RCC 7860 (cell line): ENCODE results near the gene TAF3.
"Not testable (repeated sequence)": the region's sequence is repeated elsewhere in the genome, so short reads cannot be mapped to it uniquely, and the experiment has no call there.

Experiments
- DNase-seq: peaks from one replicate; pipeline ENCODE4 v3.0.0-alpha.2; 2015; ENCODE audit warnings: low spot score
- FAIRE-seq: peaks from 2 replicates; lab custom pipeline; 2012; peaks lifted over from hg19 to GRCh38; lab: Jason Lieb, UNC

TAF3 gene

DNA sequence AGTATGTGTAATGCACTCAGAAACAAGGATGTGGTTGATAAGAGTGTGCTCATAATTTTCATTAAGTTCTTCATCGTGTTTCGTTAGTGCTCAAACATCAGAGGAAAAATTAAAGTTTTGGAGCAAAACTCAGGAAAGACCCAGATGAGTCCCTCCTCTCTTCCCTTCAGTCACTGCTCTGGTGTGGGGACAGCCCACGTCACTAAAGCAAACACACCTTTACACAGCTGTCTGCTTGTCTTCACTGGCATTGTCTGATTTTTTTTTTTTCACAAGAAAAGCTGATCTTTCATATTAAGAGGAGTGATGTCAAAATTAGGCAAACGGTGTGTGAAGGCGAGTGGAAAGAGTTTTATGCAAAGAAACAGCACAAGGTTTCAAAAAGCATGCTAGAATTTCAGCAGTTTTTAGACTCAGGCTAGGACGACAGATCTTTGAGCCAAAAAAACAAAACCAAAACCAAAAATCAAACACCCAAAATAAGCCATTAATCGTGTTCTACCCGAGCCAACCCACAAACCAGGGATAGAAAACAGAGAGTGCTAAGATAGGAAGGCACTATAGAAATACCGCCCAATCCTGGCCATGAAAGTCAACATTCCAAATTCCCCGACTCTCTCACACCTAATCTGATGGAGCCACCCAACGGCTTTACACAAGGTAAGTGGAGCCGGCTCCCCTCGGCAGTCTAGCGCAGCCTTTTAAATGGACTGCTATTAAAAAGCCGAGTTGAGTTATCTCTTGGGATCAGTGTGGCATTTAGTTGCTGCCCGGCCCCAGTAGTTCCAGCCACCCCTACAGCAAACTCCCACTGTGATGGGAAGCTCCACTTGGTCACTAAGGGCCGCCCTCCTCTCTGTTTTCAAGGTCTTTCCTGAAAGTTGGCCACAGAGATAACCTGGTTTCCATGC, 208.3 kb downstream of the TAF3 start:
- FAIRE-seq: no peak
- no peak for DNase-seq

DNA sequence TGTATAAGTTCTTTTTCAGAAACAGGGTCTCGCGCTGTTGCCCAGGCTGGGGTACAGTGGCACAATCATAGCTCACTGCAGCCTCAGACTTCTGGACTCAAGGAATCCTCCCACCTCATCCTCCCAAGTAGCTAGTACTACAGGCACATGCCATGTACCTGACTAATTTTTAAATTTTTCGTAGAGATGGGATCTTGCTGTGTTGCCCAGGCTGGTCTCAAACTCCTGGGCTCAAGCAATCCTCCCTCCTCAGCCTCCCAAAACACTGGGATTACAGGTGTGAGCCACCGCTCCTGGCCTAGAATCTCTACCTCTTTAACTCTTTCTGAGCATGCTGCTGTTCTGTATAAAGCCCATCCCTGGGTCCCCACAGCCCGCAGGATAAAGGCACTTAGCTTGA, 212.9 kb downstream of the TAF3 start:
- FAIRE-seq, DNase-seq: not testable (repeated sequence)

DNA sequence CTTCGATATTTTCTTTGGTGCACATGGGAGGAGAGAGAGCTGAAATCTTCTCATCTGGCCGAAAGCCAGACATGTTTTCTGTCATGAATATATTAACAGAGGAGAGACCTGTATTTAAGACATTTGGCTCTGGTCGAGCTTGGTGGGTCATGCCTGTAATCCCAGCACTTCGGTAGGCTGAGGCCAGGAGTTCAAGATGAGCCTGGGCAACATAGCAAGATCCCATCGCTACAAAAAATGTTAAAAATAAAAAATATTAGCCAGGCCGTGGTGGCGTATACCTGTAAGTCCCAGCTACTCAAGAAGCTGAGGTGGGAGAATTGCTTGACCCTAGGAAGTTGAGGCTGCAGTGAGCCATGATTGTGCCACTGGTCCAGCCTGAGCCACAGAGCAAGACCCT, 214.3 kb downstream of the TAF3 start:
- no peak for DNase-seq
- no peak for FAIRE-seq

DNA sequence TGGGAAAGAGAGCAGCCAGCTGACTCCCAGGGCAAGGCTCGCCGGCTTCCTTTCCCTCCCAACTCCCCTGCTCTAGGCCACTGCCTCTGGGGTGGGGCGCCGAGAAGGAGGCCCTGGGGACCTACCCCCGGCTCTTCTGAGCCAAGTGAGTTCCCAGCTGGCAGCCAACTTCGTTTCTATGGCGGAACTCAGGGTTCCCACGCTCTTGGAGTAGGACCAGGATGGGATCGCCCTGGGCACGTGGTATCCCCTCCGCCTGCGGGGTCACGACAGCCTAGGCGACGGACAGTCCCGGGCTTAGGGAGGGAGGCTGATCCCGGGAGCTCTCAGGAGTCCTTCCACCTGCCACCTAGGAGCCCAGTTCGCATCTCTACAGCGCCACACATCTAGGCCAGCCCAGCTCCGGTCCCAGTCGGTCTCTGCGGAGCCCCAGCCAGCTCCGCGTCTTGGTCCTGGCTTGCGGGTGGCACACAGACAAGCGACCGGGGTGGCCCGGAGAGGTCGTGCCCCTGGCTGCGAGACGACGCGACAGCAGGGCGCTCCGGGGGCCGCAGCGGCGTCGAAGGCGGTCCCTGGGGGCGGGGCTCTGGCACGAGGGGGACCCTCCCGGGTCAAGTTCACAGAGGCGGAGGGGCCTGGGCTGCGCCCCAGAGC, 215.6 kb downstream of the TAF3 start:
- DNase-seq (no peak), FAIRE-seq (no peak)

DNA sequence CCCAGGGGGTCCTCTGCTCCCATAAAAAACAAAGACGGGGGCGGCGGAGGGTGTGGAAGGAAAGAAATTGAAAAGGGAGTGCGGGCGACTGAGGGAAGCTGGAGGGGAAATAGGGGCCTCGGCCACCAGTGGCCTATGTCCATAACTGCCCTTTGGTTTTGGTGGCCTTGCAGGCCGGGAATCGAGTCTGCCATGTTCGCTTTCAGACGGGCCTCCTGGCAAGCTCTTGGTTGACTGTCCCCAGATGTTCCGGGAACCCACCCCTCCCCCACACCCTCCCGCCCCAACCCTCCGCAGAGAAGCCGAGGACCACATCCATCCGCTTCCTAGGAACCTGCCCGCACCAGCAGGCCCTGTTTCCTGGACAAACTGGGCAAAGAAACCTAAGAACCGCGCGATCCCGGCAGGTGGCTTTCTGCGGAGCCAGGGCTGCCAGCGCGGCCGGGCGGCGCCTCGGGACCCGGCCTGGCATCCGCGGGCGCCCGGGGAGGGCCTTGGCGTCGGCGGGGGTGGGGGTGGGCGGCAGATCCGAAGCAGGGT, 216.2 kb downstream of the TAF3 start:
- FAIRE-seq: no peak
- no peak for DNase-seq

DNA sequence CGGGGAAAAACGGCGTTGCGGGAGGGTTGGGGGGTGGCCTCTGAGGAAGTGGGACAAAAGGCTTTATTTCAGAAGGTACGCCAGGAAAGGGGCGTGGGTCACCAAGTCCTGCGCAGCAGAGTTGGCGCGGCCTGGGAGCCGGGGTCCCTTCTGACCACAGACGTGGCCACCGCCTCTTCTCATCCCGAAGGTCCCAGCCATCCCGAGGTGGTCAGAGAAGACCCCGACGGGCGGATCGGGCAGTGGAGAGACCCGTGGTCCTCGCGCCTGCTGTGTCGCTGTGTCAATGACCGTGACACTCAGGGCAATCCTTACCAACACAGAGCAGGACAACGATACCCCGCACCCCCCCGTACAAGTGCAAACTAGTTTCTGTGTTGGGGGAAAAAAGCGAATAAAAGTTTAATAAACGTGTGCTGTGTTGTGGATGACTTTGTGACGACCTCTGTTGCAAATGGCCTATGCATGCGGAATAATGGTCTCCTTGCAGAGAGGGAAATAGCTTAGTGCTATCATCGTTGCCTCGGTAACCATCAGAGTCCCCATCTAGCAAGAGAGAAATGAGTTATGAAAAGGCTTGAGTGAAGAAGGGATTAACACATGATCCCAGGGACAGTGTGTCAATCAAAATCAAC, 216.8 kb downstream of the TAF3 start:
- DNase-seq (no peak), FAIRE-seq (no peak)

DNA sequence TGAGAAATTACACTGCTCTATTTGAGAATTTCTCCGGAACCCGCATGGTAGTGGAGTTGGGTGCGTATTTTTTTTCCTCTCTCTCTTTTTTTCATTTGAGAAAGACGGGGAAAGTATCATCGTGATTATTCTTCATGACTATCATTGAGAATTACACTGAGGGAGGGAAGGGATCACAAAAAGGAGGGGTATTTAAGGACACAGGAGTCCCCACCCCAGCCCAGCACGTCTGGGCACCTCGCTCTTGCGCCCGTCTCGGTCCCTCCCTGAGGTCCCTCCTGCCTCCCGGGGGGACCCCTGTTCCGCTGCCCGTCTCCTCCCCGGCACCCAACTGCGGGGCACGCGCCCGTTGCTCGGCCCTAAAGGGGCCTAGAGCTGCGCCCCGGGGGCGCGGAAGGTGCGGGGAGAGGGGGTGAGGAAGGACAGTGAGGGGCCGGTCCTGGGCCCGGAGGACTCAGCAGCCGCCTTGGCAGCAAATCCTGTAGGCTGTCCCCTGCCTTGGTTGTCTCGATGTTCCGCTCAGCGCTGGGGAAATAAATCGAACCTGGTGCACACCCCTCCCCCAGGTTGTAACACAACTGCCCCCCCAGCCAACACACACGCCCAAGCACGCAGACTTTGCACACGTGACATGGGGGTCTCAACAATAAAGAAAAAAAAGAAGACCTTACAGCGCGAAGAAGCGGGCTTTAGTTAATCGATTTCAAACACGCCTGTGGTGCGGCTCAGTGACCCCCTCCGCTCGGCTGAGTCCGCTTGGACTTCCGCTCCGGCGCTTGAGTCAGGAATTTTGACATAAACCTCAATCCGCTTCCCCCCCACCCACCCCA, 217.6 kb downstream of the TAF3 start:
- DNase-seq: no peak
- no peak for FAIRE-seq

DNA sequence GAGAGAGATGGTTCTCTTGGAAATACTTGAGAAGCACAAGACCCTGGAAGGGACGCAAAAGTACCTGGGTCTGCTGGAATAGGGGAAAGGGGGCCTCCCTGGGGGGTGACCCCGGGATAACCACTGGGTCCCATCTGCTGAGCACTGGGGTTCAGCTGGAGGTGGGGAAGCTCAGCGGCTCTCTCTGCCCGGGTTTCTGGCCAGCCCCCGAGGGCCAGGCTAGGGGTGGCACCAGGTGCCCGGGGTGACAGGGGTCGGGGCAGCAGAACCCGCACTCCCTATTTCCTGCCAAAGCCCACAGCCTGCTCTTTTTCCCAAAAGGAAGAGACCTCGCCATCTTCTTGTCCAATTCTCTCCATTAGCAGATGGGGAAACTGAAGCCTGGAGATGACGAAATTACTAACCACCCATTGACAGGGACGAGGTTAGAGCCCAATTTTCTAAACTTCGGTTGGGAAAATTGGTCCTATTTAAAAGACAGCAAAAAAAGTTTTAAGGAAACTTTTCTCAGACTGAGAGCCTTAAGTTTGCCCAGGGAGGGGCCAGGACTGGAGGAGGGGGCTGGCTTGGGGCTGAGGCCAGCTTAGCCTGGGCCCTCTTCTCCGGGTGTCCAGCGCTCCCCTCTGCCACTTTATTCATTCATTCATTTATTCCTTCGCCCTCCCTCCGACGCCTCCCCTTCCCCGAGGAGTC, 218.3 kb downstream of the TAF3 start:
- DNase-seq (no peak), FAIRE-seq (no peak)

DNA sequence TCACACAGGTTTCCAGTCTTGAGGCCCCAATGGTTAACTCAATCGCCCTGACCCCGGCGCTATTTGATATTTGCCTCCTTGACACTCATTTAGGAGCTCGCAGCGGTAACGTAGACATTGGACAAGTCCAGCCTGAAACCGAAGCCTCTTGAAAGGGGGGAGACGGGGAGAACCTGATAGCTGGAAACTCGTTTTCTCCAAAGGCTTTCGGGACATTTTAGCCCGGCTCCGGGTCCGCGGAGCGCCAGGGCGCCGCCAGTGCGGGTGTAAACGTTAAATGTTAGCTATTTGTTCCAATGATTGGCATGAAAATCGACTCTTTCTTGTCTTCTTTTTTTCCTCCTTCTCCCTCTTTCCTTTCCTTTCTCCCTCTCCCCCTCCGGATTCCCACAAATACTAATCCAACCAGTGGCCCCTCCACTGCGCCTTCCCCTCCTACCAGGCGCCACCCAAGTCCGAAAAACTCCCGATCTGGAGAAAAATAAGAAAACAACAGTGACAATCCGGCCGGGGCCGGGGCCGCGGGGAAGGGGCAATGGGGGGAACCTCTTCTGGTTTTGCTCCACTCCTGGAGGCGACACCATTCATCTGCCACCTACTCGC, 219.0 kb downstream of the TAF3 start:
- FAIRE-seq (no peak), DNase-seq (no peak)

DNA sequence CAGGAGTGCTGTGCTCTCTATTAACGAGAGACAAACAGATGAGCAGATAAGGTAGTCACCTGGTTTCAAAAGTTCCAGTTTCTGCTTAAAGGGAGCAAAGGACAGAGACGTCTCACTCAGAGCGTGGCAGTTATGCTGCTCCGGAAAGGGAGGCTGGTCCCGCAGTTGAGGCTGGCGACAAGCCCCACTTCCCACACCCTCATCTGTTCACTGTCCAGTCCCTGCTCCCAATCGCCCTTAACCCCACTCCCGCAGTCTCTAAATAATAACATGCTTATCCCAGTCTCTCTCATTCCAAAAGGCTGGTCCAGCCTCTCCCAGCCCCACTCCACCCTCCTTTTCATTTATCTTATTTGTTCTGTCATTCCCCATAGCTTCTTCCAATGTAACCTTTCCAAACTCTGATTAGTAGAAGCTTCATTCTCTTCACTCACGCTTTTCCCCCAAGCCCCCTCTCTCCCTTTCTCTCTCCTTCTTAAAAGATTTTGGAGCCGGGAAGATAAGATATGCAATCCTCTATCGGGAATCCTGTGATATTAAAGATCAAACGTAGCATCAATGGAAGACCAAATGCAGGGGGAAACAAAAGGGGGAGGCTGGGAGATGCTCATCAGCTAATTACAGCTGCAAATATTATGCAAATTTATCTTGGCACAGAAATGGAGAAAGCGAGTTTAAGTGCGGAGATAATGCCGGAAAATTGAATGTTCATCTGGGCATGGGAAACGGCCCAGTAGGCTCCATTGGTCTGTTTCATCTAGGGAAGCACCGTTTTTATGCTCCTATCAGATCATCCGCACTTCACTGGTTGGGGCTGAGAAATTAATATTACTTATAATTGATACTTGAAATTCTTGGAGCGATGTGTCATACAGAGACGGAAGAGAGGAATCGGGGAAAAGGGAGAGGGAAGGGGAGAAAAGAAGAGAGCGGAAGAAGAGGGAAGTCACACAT, 219.9 kb downstream of the TAF3 start:
- DNase-seq (no peak), FAIRE-seq (no peak)

DNA sequence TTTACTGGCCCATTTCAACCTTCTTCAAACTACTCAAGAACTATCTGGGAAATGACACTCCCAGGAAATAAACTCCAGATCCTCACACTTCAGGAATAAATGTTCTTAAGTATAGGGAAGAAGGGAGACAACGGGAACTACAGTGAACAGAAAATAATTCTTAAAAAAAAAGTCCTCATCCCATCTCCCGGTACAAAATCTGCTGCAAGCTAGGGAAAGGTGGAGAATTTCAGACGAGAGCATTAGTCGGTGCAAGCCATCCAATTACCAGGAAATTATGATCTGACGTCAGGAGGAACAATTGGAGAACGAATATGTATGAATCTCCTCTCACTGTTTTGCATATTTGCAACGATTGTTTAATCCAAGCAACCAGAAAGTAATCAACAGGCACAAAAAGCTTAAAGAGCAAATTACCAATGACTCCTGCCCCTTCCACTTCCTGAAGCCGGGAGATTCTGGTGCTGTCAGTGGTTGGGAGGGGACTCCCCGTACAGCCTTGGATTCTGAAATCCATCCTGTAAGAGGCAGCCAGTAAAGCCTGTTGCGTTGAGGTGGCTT, 221.1 kb downstream of the TAF3 start:
- FAIRE-seq (no peak), DNase-seq (no peak)

DNA sequence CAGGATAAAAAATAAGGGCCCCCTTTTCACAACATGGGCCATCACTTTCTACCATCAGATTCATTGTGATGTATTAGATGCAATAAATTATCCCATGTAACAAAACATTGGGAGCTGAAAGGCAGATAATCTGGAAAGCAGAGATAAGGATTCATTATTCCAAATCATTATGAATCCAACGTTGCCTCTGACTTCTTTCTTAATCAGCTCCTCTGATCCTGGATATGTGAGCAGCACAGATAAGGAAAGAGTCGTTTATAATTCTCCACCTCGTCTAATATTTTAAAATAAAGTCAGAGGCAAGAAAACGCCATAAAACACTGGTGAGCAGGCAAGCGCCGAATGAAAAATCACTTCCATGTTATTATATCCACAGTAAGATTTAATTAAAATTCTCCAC, 222.3 kb downstream of the TAF3 start:
- DNase-seq: no peak
- no peak for FAIRE-seq

DNA sequence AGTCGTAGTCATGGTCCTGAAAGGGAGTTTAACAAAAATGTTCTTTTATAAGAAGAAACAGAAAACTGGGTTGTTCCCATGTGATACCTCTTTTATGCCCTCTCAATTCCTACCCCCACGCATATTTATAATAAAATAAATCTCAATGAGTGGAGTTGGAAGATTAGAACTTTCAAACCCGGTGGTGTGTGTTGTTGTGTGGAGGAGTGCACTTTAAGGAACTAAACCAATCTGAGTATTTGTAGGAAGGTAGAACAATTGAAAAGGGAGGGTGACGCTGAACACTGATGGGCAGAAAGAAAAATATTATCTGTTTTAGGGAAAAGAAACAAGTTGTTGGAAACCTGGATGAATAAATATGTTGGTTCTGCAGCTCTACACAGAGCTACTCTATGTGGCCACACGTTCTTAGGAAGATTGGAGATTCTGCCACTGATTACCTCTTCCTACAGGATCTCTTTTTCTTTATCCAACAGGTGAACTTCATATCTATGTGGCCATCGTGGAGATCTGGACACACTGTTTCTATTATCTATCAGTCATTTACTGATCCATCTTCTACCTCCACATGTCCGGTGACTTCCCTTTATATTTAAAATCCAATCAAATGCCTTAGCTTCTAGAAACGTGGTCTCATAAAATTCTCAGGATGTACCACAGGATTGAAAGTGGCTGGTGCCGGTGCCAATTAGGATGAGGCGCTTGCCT, 223.1 kb downstream of the TAF3 start:
- no peak for FAIRE-seq
- no peak for DNase-seq

DNA sequence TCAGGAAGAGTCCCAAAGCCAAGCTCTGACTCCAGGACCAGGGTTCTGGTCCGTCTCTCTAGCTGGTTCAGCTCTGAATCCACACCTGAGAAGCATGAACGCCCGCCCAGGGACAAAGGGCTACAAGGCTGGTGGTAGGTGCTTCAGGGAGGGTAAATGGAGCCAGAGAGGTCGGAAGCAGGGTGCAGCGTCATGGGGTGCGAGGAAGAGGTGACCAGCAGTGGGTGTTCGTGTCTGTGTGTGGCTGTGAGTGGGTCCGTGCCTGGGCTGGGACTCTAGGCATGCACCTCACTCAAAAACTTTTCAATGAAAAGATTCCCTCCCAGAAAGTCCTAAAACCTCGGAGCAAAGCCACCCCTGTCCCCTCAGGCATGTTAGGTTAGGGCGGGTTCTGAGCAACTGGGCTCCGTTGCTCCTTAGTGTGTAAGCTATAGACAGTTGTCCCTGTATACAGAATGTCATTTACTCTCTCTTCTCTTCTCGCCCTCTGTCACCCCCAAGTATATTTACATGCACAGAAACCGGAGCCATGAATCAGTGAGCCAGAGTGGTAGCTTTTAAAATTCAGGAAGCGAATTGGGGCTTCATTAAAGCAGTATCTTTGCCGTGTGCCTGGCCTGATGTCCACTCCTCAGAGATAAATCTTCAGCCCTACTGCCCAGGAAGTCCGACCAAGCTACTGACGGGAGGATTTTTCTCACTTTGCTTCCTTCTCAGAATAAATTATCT, 223.9 kb downstream of the TAF3 start:
- DNase-seq (no peak), FAIRE-seq (no peak)

DNA sequence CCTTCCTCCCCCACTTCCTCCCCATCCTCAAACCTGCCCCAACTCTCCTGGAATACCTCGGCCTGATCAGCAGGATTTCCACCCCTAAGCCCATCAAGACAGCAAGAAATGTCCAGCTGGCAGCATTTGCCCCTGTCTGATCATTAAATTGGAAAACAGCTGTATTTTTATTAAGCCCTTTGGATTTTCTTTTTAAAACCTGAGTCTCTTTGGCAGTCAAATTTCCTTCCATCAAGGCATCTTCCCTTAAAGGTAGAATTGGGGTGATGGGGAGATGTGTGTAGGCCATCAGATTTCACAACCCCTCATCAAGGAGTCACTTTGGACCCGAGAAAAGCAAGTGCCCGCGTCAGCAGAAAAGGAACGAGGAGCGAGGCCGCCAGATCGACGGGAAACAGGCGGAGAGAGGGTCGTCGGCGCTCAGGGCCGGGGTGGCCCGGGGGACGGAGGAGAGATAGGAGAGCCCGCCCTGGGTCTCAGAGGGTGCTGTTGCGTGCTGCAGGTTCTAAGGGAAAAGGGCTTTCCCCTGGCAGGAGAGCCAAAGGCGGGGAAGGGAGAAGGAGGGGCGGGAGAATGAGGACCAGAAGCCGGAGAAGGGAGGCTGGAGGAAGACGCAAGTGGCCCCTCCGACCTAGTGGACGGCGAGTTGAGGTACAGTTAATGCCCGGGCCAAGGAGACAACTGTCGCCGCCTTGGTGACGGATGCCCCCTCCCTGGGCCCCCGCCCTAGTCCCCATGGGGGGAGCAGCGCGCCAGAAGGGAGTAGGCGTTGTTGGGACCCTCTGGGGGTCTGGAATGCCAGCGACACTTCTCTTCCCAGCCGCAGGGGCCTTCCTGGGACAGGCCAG, 224.6 kb downstream of the TAF3 start:
- no peak for DNase-seq
- no peak for FAIRE-seq
